PFSK-1 (cell line): Measurements from ENCODE around the gene HIPK2.

Experiments used
- FOXP2 ChIP-seq: optimal IDR thresholded peaks from 2 replicates; pipeline ENCODE3; 2011; ENCODE audit warnings: borderline replicate concordance, control low read depth, inconsistent platforms; ENCODE audit not compliant: insufficient read depth; ENCODE audit errors: extremely low read length, extremely low read depth
- POLR2AphosphoS5 ChIP-seq: IDR thresholded peaks from 2 replicates; pipeline ENCODE4 v1.6.1; 2012; ENCODE audit warnings: low read depth, mild to moderate bottlenecking, control low read depth, low read length, moderate library complexity
- SIN3A ChIP-seq: IDR thresholded peaks from 2 replicates; pipeline ENCODE4 v1.6.1; 2012; ENCODE audit warnings: mild to moderate bottlenecking, low read length, moderate library complexity, borderline replicate concordance; ENCODE audit not compliant: insufficient read depth
- TAF1 ChIP-seq: IDR thresholded peaks from 2 replicates; pipeline ENCODE4 v1.6.1; 2012; ENCODE audit warnings: low read length, control low read depth, borderline replicate concordance; ENCODE audit not compliant: insufficient read depth
- TF ChIP-seq, protein P1 (sequence below), 2 experiments: IDR thresholded peaks; 2 replicates each; pipeline versions ENCODE4 v1.6.1 to v1.8.0; 2011 to 2012; ENCODE audit warnings: low read depth in 2 of 2, low read length in 2 of 2, control low read depth in 1 of 2, inconsistent platforms in 1 of 2, mild to moderate bottlenecking in 1 of 2, moderate library complexity in 1 of 2; ENCODE audit not compliant: insufficient read depth in 1 of 2

Gene HIPK2

DNA sequence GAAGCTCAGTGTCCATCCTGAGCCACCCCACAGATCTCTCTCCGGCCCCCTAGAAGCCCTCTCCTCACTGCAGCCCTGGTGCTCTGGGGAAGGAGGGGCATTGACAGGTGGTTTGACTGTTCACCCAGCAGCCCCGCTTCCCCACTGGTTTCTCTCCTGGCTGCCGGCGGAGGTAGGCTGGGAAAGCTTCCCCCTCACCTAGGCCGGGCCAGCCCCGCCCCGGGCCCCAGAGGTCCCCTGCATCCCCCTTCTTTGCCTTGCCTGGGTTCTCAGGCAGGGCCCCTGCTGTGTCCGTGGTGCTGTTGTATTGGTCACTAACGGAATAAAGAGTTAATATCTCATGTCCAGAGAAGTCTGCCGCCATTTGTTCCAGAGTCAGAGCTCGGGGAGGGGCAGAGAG, 233.2 kb downstream of the HIPK2 start:
- no peak for TF ChIP-seq POLR2AphosphoS5
- no peak for TF ChIP-seq SIN3A
- no peak for TF ChIP-seq TAF1
- TF ChIP-seq, protein P1, sequence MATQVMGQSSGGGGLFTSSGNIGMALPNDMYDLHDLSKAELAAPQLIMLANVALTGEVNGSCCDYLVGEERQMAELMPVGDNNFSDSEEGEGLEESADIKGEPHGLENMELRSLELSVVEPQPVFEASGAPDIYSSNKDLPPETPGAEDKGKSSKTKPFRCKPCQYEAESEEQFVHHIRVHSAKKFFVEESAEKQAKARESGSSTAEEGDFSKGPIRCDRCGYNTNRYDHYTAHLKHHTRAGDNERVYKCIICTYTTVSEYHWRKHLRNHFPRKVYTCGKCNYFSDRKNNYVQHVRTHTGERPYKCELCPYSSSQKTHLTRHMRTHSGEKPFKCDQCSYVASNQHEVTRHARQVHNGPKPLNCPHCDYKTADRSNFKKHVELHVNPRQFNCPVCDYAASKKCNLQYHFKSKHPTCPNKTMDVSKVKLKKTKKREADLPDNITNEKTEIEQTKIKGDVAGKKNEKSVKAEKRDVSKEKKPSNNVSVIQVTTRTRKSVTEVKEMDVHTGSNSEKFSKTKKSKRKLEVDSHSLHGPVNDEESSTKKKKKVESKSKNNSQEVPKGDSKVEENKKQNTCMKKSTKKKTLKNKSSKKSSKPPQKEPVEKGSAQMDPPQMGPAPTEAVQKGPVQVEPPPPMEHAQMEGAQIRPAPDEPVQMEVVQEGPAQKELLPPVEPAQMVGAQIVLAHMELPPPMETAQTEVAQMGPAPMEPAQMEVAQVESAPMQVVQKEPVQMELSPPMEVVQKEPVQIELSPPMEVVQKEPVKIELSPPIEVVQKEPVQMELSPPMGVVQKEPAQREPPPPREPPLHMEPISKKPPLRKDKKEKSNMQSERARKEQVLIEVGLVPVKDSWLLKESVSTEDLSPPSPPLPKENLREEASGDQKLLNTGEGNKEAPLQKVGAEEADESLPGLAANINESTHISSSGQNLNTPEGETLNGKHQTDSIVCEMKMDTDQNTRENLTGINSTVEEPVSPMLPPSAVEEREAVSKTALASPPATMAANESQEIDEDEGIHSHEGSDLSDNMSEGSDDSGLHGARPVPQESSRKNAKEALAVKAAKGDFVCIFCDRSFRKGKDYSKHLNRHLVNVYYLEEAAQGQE (IDR thresholded peaks at IDR 0.05; ENCODE audit: insufficient read depth in 1 of 2, low read depth in 2 of 2, low read length in 2 of 2) = no peak
- TF ChIP-seq FOXP2 = no peak

- TF ChIP-seq, protein P1 (IDR thresholded peaks at IDR 0.05; ENCODE audit: insufficient read depth in 1 of 2, low read depth in 2 of 2, low read length in 2 of 2) = no peak
- no peak for TF ChIP-seq TAF1
- no peak for TF ChIP-seq FOXP2
- TF ChIP-seq POLR2AphosphoS5 = no peak
- TF ChIP-seq SIN3A = no peak
These were observed 233.8 kb downstream of the HIPK2 start for GRCh38 chr7:139543801-139544603.

DNA sequence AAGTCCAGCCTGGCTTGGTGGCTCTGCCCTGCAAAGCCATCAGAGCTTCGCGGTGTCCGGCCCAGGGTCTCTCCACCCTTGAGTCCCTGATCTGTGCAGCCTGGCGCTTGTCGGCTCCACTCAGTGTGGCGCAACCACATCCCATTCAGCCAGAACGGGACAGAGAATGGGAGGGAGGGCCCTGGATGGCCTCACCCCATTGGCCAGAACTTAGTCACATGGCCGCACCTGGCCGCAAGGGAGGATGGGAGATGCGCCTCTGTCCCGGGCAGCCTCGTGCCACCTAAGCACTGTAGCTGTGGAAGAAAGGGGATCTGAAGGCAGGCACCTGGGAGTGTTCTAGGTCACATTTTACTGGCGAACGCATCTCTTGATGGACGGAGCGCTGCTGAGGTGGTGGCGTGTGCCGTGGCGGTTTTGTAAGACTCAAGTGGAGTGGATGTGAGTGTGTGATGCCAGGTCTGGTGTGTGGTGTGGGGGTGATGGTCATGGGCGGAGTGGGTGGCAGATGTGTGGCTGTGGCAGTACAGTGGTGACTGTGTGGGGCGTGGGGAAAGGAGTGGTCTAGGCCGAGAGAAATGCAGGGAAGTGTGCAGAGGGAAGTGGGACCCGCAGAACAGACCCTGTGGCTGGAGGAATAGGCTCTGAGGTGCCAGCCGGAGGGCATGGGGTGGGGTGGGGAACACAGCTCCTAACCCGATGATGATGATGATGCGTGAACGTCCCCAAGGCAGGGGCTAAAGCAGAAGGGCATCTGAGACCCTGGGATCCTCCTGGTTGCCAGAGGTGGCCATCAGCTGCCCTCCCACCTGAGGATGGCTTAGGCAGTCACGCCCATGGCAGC, 235.3 kb downstream of the HIPK2 start:
- TF ChIP-seq FOXP2 (no peak), POLR2AphosphoS5 (no peak), SIN3A (no peak), TAF1 (no peak)
- TF ChIP-seq, protein P1 (IDR thresholded peaks at IDR 0.05; ENCODE audit: insufficient read depth in 1 of 2, low read depth in 2 of 2, low read length in 2 of 2) = no peak

DNA sequence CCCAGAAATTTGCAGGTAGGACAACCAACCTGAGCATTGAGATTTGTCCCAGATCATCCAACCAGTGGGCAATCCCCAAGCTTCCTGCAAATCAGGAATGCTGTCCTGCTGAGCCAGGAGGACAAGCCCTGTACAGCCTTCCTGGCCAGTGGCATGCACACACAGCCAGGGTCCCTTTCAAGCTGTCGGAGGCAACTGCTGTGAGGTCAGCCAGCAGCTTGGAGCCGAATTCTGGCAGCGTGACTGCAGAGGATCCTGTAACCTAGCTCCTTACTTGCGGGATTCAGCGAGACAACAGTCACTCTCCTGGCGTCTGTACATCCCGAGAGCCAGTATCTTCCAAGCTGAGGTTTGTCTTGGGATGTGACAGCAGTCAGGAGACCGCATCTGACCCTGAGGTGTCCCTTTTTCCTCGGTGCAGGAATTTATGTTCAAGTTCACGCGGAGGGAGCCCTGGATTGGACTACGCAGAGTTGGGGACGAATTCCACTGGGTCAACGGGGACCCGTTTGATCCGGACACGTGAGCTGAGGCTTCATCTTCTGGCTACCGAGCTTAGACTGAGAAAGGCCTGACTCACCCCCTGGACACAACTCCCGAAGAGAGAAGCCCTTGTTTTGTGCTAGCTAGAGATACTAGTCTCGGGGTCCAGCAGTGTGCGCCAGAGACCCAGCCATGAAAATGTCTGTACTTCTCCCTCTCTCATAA, 236.0 kb downstream of the HIPK2 start:
- TF ChIP-seq SIN3A (no peak), FOXP2 (no peak), TAF1 (no peak), POLR2AphosphoS5 (no peak)
- TF ChIP-seq, protein P1 (IDR thresholded peaks at IDR 0.05; ENCODE audit: insufficient read depth in 1 of 2, low read depth in 2 of 2, low read length in 2 of 2) = no peak
